Hematopoietic multipotent progenitor cell treated with erythropoietin and hydrocortisone succinate and interleukin-3 and kit ligand, for 17 days (in vitro differentiated cells): Measurements from ENCODE around the gene OR10A3.

ENCODE experiments used
- DNase-seq: peaks from one replicate; pipeline ENCODE4 v3.0.0-alpha.2; 2015; ENCODE audit warnings: low spot score

The OR10A3 gene

DNA sequence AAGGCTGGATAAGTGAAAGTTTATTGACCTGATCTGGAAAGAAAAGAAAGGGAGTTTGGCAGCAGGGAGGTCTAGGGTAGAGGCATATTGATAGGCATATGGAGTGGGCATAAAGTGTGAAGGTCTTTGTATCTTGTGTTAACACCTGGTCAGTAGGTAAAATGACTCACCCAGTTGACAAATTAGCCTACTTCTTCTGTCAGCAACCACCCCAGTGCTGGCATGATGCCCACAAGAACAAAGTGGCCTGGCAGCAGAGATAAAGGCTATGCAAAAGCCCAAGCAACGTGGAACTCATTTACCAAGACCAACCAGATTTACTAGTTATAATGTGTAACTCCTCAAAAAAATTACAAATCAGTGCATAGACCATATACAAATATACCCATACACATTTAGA lies 4.9 kb downstream of the OR10A3 start:
- DNase-seq = no peak

DNA sequence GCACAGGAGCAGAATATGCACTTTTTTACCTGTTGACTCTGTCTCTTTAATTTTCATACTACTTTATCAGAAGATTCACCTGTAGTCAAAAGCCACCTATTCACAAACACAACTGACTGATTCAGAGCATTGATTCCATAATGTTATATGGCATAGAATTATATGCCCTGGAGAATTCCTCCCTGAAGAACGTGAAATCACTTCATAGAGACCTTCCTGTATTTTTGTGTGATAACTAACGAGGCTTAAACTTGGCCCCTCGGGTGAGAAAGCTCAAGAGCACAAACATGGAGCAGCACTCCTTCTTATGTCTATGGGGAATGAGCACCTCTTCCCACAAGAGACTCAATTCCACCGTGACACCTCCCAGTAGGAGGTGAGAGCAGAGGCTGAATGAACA lies 10.3 kb downstream of the OR10A3 start, which contains the start of gene OR10A6:
OR10A6 (minus strand) TSS at position 101 of the 400 bp plus-strand sequence. CDS start 2,606 bp downstream, outside the sequence.
- DNase-seq = no peak

DNA sequence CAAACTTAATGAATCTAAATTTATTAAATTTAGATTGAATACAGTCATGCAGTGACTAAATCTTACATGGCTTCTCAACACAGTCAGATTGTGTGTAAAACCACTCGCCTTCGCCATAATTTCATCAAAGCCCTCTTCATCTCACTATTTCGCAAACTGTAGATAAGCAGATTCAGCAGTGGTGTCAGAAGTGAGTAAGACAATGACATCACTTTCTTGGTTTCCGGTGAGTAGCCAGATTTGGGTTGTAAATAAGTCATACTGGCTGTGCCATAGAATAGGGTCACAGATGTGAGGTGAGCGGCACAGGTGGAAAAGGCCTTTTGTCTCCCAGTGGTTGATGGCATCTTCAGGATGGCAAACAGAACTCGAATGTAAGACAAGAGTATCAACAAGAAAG lies 13.9 kb downstream of the OR10A3 start:
- DNase-seq = no peak

DNA sequence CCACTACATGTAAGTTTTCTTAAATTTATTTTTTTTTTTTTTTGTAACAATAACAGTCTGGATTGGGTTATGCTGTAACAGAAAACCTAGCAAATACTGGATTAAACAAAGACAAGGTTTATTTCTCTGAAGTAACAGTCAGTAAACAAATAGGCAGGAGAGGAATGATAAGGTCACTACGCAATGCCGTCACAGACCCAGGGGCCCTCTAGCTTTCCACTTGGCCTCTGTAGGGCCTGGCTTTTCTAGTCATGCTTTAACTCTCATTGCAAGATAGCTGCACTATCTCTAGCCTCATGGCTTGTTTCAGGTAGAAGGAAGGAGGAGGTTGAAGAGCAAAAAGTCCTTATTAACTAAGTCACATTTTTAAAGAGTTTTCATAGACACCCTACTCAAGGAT lies 17.0 kb downstream of the OR10A3 start:
- DNase-seq = no peak

DNA sequence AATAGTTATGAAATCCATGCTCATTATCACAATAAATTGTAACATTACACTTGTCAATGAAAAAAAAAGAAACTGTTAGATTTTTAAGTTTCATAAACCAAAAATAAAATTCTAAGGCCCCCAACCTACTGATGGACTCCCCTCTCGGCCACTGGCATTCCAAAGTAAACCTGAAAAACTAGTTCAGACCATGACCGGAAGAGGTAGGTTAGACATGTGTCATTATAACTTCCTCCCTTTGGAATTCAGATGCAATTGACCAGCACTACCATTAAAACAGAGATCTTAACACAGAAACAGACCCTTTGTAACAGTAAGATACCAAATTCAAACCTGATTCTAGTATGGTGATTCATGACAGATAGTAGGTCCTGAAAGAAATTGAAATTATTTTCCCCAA lies 23.4 kb downstream of the OR10A3 start:
- DNase-seq = no peak

DNA sequence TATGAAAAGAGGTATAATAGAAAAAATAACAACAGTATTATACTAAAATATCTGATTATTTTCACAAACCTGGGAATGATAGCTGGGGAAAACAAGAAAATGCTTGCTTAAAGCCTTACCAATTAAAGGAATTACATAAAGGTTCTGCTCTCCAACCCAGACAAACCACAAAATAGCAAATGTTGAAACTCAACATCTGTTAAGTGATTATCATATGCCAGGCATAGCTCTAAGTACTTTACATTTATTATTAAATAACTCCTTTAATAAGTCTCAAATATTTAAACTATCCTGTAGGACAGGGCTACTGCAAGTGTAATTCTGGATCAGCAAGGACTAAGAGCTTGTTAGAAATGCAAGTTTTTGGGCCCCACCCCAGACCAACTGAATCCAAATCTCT lies 30.5 kb downstream of the OR10A3 start:
- DNase-seq = no peak

DNA sequence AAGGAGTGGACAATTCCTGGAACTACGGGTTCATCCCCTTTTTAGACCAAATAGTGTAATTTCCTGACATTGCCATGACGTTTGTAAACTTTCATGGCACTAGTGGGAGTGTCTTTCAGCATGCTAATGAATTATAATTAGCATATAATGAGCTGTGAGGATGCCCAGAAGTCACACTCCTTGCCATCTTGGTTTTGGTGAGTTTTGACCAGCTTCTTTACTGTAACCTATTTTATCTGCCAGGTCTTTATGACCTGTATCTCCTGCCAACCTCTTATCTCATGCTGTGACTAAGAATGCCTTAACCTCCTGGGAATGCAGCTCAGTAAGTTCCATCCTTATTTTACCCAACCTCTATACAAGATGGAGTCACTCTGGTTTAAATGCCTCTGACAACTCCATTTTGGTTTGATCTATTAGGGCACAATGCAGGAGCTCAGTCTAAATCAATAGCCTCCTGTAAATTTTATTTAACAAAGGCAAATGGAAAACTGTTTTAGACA lies 31.2 kb downstream of the OR10A3 start:
- no peak for DNase-seq

DNA sequence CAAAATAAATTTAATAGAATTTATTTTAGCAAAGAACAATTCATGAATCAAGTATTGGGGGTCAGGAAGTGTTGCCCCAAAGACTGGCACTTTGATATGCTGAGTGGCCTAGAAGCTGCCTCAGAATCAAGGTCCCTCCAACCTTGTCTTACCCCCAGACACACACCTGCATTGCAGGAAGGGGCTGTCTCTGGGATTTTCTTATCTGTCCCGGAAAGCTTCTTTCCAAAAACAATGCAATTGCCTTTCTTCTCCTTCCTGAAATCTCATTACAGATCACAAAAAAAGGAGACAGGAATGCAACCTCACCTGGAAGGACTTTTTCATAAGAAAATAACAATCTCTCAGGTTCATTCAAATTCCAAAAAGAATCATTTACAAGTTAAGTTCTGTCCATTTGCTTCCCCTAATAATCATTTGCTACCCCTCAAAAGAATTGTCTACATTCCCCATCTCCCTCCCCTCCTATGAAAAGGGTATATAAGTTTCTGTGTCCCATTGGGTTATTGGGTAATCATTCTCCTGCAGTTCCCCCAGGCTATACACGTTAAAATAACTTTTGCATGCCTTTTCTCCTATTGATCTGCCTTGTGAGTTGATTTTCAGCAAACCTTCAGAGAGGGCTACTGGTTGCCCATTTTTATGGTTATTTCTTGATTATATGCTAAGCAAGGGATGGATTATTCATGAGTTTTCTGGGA lies 31.8 kb downstream of the OR10A3 start:
- DNase-seq = no peak

DNA sequence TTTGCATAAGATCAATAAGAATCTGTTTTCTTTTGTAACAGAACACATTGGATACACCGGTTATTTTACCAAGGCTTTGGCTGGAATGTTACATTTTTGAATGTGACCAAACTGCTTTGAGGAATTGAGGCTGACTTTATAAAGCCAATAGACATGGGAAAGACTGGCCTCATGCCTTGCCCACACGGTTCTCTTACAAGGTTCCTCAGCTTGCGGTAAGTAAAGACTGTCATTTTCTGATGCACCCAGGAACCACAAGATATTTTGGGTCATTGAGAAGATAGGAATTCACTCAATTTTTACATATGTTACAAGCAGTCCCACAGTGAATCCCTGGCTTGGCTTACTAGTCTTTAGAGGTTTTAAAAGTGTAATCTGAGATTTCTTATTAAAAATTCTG lies 34.4 kb downstream of the OR10A3 start:
- DNase-seq = no peak

DNA sequence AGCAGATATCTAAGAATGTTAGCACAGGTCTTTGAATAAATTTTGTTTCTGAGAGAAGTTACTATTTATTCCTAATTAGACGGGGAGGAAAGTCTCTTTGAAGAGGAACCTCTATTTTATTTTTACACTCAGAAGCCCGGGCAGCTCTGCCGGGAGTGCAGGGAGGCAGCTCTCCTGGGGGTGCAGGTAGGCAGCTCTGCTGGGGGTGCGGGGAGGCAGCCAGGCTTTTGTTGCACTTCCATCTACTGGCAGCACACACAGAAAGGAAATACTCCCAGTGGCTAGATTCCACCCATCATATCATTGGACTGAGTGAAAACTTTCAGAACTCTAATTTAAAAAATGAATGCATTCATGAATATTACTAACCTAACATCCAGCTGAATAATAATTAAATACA lies 35.0 kb downstream of the OR10A3 start:
- no peak for DNase-seq

DNA sequence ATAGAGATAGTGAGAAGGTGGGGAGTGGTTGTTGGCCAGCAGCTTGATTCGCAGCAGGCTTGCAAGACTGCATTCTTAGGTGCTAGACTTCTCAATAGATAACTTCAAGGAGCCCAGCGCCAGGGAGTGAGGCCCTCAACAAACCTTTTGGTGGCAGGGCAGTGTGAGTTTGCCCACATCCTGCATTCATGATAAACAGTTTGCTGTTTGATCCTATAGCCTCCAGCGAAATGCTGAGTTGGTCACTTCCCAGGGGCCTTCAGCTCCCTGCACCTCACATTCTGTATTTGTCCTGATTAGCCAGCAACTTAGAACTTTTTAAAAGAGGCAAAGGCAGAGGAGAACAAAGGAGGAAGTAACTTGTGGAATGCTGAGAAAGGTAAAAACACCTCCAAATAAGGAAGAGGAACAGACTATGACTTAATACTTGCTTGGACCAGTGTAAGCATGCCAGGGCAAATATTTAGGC lies 35.5 kb downstream of the OR10A3 start:
- DNase-seq = no peak

DNA sequence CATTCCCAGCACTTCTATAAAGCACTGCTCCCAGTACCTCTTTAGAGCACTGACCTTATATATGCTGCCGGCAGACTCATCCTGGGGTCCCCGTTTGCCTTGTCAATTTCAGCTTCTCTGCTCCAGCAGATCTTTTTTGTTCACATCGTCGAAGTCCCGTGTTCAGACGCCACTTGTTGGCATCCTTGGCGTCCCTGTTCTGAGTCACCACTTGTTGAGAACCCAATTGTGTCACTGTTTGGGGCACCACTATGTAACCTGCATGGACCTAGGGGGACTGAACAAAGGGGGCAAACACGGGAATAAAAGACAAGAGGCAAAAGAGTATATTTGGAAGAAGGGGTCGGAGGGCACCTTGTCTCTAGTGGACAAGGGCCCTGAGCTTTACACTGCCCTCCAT lies 36.0 kb downstream of the OR10A3 start:
- DNase-seq = no peak

DNA sequence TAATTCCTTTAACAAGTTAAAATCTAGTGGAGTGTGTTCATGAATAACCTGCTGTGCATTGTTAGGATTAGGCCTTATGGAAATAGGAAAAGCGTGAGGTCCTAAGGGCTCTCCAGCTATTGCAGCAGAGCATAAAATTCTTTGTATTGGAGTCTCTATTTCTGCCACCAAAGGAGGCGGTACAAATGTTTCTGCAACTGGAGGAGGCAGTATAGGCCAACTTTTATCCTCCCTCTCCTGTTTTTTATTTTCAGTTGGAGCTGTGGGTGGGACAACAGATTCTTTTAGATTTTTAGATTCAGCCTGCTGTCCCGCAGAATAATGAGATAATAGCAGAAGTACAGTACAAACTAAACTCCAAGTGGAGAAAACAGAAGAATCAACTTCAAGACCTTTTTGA lies 36.6 kb downstream of the OR10A3 start:
- no peak for DNase-seq

DNA sequence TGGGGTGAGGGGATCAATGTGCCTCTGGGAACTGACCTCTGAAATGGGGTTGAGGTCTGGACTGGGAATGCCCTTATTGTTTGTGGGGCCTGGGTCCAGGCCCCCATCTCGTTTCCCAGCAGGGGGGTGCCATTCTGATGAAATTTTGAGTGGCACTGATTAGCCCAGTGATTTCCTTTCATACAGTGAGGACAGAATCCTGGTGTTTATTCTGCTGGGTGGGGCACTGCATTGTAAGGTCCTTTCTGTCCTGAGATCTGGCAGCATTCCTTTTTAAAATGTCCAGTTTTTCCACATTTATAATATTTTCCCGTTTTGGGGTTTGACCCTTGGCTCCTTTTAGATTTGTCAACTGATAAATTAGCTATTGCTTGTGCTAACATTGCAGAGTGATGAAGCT lies 37.6 kb downstream of the OR10A3 start:
- no peak for DNase-seq

DNA sequence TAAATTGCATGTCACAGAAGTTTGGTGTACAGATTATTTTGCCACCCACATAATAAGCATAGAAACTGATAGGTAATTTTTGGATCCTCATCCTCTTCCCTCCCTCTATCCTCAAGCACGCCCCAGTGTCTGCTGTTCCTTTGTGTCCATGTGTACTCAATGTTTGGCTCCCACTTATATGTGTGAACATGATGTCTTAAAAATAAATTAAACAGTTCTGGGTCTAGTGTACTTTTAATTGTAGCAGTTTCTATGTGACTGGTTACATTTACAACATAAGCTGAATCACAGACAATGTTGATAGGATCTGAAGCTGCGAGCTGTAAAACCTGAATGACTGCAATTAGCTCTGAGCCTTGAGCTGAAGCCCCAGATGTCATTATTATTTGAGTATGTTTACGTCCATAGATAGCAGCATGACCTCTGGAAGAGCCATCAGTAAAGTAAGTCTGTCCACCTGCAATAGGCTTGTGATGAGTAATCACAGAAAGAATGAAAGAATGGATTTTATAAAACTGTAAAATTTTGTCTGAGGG lies 40.1 kb downstream of the OR10A3 start:
- DNase-seq = no peak

DNA sequence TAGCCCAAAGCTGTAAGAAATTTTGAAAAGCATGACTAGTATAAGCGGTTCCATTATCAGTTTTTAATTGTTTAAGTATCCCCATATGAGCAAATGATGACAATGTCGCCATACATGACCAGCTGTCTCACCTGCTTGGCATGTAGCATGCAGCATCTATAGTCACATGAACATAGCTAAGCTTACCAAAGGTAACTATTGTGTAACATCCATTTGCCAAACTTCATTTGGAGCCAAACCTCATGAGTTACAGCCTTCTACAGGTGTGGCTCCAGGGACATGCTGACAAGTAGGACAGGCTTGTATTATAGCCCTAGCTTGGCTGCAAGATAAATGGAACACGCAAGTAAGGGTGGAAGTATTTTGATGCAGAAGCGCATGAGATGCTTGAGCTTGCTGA lies 40.8 kb downstream of the OR10A3 start:
- DNase-seq = no peak

DNA sequence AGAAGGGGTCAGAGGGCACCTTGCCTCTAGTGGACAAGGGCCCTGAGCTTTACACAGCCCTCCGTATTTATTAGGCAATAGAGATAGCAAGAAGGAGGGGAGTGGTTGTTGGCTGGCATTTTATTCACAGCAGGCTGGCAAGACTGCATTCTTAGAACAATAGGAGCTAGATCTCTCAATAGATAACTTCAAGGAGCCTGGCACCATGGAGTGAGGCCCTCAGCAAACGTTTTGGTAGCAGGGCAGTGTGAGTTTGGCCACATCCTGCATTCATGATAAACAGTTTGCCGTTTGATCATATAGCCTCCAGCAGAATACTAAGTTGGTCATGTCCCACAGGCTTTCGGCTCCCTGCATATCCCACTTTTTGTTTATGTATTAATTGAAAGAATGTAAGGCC lies 42.1 kb downstream of the OR10A3 start:
- no peak for DNase-seq

DNA sequence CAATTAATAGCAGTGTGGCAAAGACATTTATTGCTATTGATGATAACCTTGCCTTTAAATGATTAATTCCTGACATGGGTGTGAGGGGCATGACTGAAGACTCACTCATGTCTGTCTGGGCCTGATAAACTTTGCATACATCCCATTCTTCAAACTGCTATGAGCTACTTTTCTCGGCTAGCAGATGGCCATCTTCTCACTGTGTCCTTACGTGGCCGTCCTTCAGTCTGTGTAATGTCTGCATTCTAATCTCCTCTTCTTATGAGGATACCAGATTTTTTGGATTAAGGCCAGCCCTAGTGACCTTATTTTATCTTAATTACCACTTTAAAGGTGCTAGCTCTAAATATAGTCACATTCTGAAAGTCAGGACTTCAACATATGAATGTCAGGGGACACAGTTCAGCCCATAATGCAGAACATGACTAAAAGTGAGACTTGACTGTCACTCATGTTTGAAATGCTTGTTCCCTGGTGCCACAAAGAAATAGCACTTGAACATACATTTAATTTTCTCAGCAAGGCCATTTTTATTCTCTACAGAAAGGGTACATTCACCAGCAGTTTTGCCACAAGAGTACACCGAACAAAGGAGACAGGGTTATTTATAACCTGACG lies 42.7 kb downstream of the OR10A3 start:
- no peak for DNase-seq

DNA sequence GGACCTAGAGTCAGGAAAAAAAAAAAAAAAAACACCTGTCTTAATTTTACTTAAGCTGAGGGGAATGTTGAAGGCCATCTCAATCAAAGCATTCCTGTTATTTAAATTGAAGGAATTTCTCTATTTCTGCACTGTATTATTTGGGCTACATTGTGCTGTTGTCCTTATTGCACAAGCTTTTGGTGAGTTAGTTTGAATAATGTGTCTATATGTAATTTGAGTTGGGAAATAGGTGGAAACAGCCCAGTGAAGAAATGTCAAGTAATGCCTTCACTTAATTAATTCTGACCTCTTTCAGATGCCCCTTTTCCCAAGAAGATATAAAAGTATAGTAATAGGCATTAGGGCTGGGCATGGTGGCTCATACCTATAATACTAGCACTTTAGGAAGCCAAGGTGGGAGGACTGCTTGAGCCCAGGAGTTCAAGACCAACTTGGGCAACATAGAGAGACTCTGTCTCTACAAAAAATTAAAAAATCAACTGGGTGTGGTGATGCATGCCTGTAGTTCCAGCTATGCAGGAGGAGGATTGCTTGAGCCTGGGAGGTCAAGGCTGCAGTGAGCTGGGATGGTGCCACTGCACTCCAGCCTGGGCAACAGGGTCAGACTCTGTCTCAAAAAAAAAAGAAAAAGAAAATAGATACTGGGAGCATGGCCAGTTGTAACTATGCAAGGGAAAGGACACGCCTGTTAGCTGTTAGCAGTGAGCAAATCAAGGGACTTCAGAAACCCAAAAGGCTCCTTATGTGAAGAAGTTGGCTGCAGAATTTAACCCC lies 45.3 kb downstream of the OR10A3 start:
- no peak for DNase-seq

DNA sequence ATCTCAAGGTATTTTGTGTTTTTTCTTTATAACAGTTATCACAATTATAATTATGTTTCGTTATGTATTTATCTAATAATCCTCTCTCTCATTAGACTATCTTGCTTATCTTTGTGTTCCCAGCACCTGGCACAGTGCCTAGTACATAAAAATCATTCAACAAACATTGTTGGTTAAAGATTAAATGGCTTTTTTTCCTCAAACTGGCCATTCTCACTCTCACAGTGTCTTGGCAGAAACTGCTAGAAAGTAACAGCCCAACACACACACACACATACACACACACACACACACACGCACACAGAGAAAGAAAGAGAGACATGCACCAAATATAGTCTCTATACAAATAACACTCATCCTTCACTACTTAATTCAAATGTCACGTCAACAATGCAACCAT lies 47.3 kb downstream of the OR10A3 start:
- no peak for DNase-seq

DNA sequence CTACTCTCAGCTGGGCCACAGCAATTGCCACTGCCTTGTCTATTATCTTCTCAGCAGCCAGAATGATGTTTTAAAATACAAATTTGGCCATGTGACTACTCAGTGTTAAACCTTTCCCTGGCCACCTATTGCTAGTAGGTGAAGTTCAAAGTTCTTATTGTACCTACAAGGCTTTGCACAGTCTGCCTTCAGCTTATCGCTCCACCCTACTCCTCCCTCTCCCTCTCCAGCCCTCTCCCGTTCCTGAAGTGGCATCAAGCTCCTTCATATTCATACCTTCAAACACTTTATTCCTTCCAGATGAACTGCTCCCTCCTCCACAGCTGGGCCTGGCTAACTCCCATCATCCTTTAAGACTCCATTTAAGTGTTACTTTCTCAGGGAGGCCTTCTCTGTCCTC lies 47.7 kb downstream of the OR10A3 start:
- no peak for DNase-seq

DNA sequence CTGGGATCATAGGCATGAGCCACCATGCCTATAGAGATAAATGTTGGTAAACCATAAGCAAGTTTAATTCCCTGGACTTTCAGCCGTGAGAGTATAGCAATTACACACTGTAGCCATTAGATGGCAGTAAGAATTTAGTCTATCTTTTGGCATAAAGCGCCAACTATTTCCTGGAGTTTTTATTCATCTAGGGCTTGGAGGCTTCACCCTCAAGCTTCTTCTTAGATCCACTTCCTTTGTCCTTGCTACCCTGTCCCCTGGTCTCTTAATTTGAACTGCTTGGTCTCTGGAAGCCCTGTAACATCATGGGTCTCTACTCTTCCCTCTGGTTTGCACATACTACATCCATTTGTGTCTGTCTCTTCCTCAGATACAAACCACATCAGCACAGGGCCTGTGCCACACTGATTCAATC lies 48.7 kb downstream of the OR10A3 start:
- DNase-seq = peak; percentile 16
